Astrocyte (in vitro differentiated cells and primary cell): ENCODE data around the gene PDHA1.

Experiments used
- EZH2 ChIP-seq: IDR thresholded peaks from 2 replicates; pipeline ENCODE4 v1.6.1; 2012; ENCODE audit warnings: mild to moderate bottlenecking, low read length, inconsistent platforms; ENCODE audit not compliant: insufficient read depth
- TF ChIP-seq, protein P1 (sequence below): IDR thresholded peaks from 2 replicates; pipeline ENCODE4 v1.5.1; 2011; ENCODE audit warnings: low read depth, mild to moderate bottlenecking, inconsistent platforms, low read length, moderate library complexity; ENCODE audit not compliant: insufficient read depth

GRCh38 chrX:19388741-19389140 is 45.0 kb downstream of the PDHA1 start:
- TF ChIP-seq, protein P1, sequence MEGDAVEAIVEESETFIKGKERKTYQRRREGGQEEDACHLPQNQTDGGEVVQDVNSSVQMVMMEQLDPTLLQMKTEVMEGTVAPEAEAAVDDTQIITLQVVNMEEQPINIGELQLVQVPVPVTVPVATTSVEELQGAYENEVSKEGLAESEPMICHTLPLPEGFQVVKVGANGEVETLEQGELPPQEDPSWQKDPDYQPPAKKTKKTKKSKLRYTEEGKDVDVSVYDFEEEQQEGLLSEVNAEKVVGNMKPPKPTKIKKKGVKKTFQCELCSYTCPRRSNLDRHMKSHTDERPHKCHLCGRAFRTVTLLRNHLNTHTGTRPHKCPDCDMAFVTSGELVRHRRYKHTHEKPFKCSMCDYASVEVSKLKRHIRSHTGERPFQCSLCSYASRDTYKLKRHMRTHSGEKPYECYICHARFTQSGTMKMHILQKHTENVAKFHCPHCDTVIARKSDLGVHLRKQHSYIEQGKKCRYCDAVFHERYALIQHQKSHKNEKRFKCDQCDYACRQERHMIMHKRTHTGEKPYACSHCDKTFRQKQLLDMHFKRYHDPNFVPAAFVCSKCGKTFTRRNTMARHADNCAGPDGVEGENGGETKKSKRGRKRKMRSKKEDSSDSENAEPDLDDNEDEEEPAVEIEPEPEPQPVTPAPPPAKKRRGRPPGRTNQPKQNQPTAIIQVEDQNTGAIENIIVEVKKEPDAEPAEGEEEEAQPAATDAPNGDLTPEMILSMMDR: no peak
- no peak for TF ChIP-seq EZH2
